GM21423 (cell line): ENCODE results near the gene CBLIF.
"Not testable (repeated sequence)": the region's sequence is repeated elsewhere in the genome, so short reads cannot be mapped to it uniquely, and the experiment has no call there.

Experiments used
- ATAC-seq: cut with Tn5 transposase; IDR thresholded peaks from one replicate; pipeline ENCODE4 v1.9.1; 2021; ENCODE audit warnings: mild to moderate bottlenecking, moderate library complexity; ENCODE audit not compliant: unreplicated experiment

CBLIF gene

GRCh38 chr11:59845399-59845798, at the start of gene CBLIF:
CBLIF (minus strand) TSS chr11:59845499; CDS start chr11:59845453, 46 bp downstream.
- no peak for ATAC-seq

DNA sequence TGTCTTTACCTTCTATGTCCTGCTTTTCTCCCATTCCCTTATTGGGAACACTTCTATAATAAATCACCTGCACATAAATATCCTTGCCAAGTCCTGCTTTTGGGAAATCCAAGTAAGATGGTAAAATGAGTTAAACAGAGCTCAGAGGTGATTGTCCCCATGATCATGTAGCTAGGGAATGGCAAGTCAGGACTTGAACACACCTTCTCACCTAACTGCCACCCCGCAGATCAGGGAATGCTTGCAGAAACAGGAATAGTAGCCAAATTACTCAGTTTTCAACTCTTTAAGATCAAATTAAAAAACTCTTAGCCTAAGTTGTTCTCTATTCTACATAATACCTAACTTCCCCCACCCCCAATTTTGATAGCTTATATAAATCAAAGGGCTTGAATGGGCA, 49.3 kb upstream of the CBLIF start:
- ATAC-seq = no peak

DNA sequence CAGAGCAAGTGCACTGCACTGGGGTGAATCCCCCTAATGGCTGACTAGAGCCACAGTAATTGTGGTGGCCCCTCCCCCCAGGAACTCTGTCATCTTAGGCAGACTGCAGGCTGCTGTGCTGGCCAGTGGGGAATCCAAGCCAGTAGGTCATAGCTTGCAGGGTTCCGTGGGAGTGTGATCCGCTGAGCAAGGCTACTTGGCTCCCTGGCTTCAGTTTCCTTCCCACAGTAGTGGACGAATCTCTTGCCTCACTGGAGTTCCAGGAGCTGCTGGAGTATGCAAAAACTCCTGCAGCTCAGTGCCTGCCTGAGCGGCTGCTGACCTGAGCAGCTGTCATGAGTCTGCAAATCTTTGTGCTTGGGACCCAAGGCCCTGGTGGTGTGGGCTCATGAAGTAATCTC, 46.5 kb upstream of the CBLIF start:
- ATAC-seq = no peak

DNA sequence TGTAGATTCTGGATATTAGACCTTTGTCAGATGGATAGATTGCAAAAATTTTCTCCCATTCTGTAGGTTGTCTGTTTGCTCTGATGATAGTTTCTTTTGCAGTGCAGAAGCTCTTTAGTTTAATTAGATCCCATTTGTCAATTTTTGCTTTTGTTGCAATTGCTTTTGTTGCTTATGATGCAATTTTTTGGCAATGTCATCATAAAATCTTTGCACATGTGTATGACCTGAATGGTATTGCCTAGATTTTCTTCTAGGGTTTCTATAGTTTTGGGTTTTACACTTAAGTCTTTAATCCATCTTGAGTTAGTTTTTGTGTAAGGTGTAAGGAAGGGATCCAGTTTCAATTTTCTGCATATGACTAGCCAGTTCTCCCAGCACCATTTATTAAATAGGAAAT, 41.9 kb upstream of the CBLIF start:
- not testable (repeated sequence) for ATAC-seq

- no peak for ATAC-seq
Observed at GRCh38 chr11:59883597-59883996, 38.3 kb upstream of the CBLIF start.

GRCh38 chr11:59879567-59879966, 34.3 kb upstream of the CBLIF start:
- ATAC-seq = no peak

DNA sequence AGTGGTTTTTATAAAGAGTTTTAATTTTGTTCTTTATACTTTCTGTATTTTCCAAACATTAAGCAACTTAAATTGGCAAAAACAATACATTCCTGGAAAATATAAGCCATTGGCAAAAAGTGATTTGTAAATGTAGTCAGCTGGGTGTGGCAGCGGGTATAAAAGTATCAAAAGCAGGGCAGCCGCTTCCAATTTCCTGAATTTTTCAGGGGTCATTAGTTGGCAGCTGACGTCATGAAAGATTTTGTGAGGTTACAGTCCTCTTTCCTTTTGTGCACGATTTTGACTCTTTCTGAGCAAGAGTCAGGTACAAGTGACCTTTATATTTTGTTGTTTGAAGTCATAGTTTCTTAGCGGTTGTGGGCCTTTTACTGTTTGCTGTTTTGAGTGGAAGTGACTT, 33.3 kb upstream of the CBLIF start, which contains the start of gene OOSP3:
OOSP3 (plus strand) TSS at position 208 of the 400 bp plus-strand sequence; CDS start at position 235, 27 bp downstream.
- ATAC-seq = no peak

DNA sequence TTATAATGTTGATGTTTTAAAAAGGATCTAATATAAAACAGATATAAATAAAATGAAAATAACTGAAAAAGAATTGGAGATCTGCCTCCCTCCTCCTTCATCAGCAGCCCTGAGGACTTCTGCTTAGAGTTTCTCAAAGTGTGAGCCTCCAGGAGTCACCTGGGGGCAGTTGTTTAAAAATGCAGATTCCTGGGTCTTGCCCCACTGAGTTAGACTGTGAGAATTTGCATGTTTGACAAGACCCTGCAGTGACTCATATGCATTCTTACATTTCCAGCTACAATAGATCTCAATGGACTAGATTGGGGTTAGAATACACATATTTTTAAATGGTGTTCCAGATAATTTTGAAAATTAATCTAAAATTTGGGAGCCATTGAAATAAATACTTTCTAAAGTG, 32.5 kb upstream of the CBLIF start:
- ATAC-seq = no peak

GRCh38 chr11:59877325-59877724, 32.0 kb upstream of the CBLIF start:
- ATAC-seq = no peak

DNA sequence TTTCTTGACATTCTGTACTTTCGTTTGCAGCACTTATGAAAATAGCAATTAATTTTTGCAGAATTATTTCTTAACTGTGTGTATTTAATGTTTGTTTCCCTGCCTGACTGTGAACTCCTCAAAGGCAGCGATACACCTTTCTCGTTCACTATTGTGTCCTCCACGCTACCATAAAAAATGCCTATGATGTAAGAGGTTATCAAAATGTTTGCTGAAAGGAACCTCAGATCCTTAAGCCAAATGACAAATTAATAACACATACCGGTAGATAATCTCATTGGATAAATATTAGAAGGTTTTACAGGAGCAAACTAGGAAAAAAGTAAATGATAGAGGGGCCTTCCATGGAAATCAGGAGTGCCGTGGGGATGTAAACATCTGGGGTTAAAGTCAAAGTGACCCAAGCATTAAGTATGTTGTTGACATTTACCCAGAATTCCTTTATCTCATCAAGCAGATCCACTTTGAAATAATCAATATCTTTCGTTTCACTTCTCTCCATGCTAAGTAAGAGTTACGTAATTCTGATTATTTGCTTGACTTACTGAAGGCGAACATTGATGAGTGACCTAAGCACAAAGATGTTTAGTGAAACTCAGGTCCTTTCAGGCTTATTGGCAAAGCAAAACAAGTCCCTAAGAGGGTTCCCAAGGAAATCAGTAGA, 30.7 kb upstream of the CBLIF start:
- ATAC-seq = no peak

- no peak for ATAC-seq
Observed at GRCh38 chr11:59872076-59872475, 26.8 kb upstream of the CBLIF start.

DNA sequence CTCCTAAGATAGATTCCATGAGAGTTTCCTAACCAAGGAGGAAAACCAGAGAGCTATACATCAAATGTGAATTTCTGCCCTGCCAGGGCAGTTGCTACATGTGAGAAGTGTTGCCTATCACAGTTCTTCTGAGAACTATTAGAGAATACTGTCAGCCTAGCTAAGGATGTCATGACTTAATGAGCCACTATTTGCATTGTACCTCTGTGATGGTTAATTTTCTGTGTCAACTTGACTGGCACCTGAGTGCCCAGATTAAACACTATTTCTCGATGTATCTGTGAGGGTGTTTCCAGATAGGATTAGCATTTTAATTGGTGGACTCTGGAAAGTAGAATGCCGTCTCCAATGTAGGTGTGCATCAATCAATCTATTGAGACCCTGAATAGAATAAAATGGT, 22.6 kb upstream of the CBLIF start:
- no peak for ATAC-seq

DNA sequence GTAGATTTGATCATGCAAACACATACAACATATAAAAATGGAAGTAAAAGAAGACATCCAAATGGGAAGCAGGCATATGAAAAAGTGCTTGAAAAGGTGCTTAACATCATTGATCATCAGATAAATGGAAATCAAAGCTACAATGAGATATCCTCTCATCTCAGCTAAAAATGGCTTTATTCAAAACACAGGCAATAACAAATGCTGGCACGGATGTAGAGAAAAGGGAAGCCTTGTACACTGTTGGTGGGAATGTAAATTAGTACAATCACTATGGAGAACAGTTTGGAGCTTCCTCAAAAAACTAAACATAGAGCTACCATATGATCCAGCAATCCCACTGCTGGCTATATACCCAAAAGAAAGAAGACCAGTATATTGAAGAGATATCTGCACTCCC, 21.5 kb upstream of the CBLIF start:
- ATAC-seq = no peak

- no peak for ATAC-seq
Observed at GRCh38 chr11:59866397-59866796, 21.1 kb upstream of the CBLIF start, which contains the start of gene TCN1. TCN1 (minus strand) TSS chr11:59866487; CDS start chr11:59866470, 17 bp downstream.

- ATAC-seq = no peak
Observed at GRCh38 chr11:59865031-59865430, 19.7 kb upstream of the CBLIF start.

GRCh38 chr11:59862252-59862651, 17.0 kb upstream of the CBLIF start:
- ATAC-seq = no peak

GRCh38 chr11:59859673-59860072, 14.4 kb upstream of the CBLIF start:
- no peak for ATAC-seq

GRCh38 chr11:59857439-59858434, 12.4 kb upstream of the CBLIF start:
- ATAC-seq = no peak

GRCh38 chr11:59854871-59855270, 9.6 kb upstream of the CBLIF start:
- ATAC-seq = no peak

DNA sequence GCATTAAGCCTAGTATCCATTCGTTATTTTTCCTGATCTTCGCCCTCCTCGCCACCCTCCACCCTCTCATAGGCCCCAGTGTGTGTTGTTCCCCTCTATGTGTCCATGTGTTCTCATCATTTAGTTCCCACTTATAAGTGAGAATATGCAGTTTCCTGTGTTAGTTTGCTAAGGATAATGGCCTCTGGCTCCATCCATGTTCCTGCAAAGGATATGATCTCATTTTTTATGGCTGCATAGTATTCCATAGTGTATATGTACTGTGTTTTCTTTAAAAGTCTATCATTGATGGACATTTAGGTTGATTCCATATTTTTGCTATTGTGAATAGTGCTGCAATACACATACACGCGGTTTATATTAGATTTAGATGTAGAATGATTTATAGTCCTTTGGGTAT, 6.1 kb upstream of the CBLIF start:
- ATAC-seq = not testable (repeated sequence)

DNA sequence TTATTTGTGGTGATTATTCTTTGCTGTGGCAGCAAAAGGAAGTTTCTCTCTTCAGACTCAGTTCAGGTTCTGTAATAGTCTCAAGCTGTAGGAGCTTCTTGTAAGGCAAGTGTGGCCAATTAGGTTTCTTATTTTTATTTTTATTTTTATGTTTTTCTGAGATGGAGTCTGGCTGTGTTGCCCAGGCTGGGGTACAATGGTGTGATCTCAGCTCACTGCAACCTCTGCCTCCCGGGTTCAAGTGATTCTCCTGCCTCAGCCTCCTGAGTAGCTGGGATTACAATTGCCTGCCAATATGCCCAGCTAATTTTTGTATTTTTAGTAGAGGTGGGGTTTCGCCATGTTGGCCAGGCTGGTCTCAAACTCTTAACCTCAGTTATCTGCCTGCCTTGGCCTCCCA, 4.3 kb upstream of the CBLIF start:
- ATAC-seq = not testable (repeated sequence)

DNA sequence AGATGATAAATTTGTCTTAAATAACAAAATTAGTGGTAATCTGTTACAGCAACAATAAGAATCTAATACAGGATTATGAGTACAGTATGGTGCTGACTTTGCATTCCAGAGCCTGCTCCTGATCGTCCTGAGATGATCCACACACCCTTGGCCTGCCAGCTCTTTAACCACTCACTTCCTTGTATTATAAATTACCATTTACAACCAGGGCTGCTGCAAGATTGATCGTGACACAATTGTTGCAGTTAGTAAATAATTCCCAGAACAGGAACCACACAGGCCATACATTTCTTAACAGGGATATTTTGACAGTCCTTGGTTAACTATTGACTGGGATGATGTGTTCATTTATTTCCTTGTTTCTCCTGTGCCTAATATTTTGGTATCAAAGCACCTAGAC, 3.8 kb upstream of the CBLIF start:
- no peak for ATAC-seq
